ENCODE results near the gene PLA2G4F.
"Not testable (repeated sequence)": the region's sequence is repeated elsewhere in the genome, so short reads cannot be mapped to it uniquely, and the experiment has no call there.

Gene PLA2G4F

DNA sequence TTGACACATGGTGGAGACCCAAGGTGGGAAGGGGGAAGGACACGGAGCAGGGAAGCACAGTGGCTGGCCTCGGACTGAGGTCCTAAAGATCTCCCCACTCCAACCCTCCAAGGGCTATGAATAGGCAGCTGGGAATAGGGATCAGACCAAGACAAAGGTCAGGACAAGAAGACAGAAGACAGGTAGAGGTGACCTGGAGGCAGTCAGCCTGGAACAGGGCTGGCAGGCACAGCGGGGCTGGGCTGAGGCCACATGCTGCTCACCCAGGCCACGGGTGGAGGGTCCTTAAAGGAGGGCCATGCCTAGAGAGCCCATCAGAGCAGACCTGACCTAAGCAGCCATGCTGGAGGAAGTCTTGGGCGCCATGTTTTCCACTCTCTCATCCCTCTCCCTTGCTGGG, 59.4 kb downstream of the PLA2G4F start:
- no peak for DNase-seq (ENCODE audit: low read depth)

DNA sequence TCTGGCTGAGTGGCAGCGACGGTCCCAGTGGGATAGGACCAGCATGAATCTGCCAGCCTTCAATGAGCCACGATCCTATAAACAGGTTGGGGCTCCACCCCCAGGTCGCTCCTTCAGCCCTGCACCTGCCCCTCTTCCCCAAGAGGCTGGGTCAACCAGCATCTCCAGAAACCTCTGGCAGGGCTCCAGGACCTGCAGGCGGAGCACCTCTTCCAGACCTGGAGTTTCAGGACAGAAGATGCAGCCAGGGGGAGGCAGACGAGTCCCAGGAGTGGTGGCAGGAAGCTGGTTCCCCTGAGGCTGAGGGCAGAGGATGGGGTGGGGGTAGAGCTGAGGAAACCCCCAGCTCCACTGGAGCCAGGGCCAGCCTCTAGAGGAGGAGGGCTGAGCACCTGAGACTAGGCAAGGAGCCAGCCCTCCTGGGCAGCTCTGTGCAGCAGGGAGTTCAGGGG, 61.9 kb downstream of the PLA2G4F start, which contains the start of gene PLA2G4D:
Gene PLA2G4D, minus strand, starts transcription at position 51 of the 452 bp plus-strand sequence. CDS start 103 bp downstream, outside the sequence.
- no peak for DNase-seq (ENCODE audit: low read depth)

DNA sequence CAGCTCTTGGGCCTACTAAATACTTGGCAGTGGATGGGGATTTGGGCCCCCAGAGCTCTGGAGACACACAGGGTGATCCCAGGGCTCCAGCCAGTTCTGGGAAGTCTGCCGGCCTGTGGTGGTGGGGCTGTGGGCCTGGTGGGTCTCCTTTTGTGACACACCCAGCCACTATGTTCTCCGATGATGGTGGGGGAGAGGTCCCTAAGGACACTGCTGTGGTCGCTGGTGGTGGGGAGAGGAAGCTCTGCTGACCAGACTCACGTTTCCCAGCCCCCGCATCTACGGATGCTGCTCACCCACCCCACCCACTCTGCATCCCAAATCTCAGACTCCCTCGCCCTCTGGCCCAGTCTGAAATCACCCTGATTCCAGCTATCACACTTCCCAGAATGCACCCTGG, 62.5 kb downstream of the PLA2G4F start:
- DNase-seq (ENCODE audit: low read depth): no peak

DNA sequence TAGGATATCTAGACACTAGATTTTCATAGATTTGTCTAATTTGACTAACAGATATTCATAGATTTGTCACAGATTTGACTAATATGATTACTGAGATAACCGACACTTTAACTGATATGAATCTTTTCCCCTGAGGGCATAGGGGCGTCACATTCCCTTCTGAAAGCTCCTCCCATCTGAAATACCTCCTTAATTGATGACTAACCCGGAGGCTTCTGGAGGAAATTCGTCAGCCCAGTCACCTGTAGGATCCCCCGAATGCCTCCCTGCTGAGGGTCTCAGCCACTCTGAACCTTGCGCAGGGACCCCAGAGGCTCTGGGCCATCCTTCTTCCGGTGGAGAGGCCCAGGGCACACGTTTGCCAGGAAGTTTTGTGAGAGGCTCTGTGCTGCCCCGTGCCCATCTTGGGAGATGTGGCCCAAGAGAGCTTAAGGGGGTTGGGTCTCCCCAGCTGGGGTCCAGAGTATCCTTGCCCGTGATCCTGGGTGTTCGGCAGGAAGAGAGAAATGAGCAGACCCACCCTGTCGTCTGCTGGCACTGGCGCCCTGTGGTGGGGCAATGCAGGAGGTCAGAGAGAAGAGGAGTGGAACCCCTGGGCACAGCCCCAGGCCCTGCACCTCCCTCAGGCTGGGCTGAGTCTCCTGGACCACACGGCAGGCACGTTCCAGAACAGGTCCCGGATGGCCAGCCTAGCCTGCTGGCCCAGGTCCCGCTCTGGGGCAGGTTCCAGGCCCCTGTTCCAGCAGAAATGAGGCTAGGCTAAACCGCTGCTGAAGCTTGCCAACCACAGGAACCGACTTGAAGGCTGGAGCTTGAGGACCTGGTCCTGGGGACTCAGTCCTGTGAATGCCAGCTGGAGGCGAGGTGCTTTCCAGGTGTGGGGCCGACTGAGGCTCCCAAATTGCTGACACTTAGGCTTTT, 63.8 kb downstream of the PLA2G4F start:
- no peak for DNase-seq (ENCODE audit: low read depth)

DNA sequence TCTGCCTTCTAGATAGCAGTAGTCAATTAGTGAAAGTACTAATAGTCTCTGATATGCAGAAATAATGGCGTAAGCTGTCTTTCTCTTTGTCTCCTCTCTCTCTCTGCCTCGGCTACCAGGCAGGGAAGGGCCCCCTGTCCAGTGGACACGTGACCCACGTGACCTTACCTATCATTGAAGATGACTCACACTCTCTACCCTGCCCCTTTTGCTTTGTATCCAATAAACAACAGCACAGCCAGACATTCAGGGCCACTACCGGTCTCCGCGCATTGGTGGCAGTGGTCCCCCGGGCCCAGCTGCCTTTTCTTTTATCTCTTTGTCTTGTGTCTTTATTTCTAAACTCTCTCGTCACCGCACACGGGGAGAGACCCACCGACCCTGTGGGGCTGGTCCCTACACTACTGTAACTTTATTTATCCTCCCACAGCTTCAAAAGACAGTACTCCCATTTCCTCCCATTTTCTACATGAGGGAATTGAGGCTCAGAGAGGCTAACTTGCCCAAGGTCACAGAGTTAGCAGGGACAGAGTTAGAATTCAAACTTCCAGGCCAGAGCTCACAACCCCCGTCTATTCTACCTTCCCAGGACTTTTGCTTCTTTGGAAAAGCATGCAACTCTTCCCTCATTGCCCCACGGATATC, 64.6 kb downstream of the PLA2G4F start:
- not testable (repeated sequence) for DNase-seq (ENCODE audit: low read depth)

DNA sequence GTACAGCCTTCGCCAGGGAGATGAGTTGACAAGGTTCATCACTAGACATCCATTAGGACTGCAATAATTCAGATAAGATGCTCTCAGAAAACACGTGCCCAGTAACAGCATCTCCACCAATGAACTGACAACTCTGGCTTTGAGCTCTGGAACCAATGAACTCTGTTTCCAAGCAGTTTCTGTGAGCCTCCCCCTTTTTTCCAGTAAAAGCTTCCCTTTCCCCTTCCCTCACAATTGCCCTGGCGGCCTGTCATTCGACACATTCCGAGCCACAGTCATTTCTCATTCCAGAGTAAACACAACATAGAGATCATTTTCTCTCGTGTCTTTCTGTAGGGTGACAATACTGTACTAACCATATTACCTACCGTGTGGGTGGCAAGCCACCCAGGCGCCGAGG, 65.7 kb downstream of the PLA2G4F start:
- no peak for DNase-seq (ENCODE audit: low read depth)

DNA sequence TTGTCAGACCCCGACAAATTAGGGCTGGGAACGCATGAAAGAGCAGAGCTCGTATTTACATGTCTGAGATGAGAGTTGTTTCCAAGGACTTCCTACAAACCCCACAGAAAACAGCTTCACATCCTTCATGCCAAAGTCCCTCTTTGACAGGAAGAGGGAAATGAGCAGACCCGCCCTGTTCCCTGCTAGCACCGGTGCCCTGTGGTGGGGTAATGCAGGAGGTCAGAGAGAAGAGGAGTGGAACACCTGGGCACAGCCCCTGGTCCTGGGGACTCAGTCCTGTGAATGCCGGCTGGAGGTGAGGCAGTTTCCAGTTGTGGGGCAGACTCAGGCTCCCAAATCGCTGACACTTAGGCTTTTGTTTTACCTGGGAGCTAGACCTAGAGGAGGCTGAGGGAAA, 66.1 kb downstream of the PLA2G4F start:
- no peak for DNase-seq (ENCODE audit: low read depth)

DNA sequence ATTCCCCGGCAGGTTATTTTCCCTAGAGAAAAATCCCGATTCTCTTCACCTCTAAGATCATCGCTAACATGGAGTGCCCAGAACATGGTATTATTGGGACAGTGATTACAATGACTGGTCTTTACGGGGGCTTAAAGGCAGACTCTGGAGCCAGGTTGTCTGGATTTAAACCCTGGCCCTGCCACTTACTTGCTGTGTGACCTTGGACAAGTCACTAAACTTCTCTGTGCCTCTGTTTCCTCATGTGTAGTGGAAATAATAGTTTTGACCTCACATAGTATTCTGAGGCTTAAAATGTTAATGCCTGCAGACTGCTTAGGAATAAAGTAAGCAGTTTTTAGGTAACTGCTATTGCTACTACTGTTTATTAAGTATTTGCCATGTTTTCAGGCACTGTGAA, 66.5 kb downstream of the PLA2G4F start:
- DNase-seq (ENCODE audit: low read depth): no peak

All from T-helper 22 cell (primary cell).